ENCODE results near the gene GPATCH1. TPM values are rescaled to one million over a fixed set of nuclear protein-coding genes. Genes with fewer than 3 reads are reported as not detected.

Gene GPATCH1
- total and polyA plus RNA-seq, 9 of the 15 experiments (the other 6 are each of a cell fraction or from before 2014, with no cell fraction given), result 3.7 to 9.7 (median 7.7) TPM

DNA sequence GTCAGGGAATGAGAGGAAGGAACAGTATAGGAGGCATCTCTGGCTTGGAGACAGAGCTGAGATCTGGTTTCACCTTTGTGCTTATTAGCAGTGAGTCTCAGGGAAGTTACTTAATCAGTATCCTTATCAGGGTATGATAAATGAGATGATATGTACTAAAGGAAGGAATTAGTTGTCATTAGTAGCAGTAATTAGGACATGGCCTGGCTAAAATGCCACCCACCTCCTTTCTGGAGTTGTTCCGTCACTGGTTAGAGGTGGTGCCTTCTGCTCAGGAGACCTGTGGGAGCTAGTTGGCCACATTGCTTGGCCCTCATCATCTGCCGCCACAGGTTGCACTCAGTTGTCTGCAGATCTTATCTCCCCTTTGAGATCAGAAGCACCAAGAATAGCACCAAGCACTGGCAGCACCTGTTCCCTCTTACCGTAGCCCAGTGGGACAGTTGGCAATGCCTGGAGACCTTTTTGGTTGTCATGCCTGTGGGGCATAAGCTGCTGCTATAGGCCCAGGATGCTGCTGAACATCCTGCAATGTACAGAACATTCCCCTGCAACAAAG is 4.7 kb downstream of the GPATCH1 start (continued):
- no peak for TF ChIP-seq ZNF318 (IDR thresholded peaks at IDR 0.05; ENCODE audit: borderline replicate concordance in 1 of 2, low read depth in 1 of 2)
- no peak for TF ChIP-seq FUS (optimal IDR thresholded peaks at IDR 0.05; ENCODE audit: low read depth, low read length)
- TF ChIP-seq, protein P1, sequence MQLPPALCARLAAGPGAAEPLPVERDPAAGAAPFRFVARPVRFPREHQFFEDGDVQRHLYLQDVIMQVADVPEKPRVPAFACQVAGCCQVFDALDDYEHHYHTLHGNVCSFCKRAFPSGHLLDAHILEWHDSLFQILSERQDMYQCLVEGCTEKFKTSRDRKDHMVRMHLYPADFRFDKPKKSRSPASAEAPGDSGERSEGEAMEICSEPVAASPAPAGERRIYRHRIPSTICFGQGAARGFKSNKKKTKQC (CRISPR knock-in tag; IDR thresholded peaks at IDR 0.05), result no peak
- TF ChIP-seq ZNF146 (CRISPR knock-in tag; IDR thresholded peaks at IDR 0.05; ENCODE audit: unreplicated experiment), result no peak
- TF ChIP-seq ZNF778 (CRISPR knock-in tag; IDR thresholded peaks at IDR 0.05), result no peak
- no peak for TF ChIP-seq SREBF2 (CRISPR knock-in tag; IDR thresholded peaks at IDR 0.05)

All from K562 (cell line).